Smooth muscle cell (in vitro differentiated cells): ENCODE measurements around the gene AP3S2. TPM values are rescaled to one million over a fixed set of nuclear protein-coding genes. Genes with fewer than 3 reads are reported as not detected.
A peak's percentile ranks its signal among the peaks of the same experiment; 100 is the strongest.
"Not testable (repeated sequence)": the region's sequence is repeated elsewhere in the genome, so short reads cannot be mapped to it uniquely, and the experiment has no call there.

Experiments used
- DNase-seq: peaks from one replicate; lab custom pipeline; 2025; ENCODE audit not compliant: unreplicated experiment; lab: John Stamatoyannopoulos, UW
- H2AFZ ChIP-seq: fragments of 200-600 bp; sonication (generic); 2 replicates; pipeline ENCODE4 v1.6.0; 2016; ENCODE audit warnings: antibody characterized with exemption, low read depth, mild to moderate bottlenecking
- H3F3A ChIP-seq: fragments of 200-600 bp; sonication (generic); 2 replicates; pipeline ENCODE4 v1.6.0; 2017; ENCODE audit warnings: antibody characterized with exemption, low read depth
- H3K27ac ChIP-seq: fragments of 200-600 bp; sonication (generic); 2 replicates; pipeline ENCODE4 v1.5.1; 2016; ENCODE audit warnings: low read depth, mild to moderate bottlenecking
- H3K27me3 ChIP-seq: fragments of 200-600 bp; sonication (generic); 2 replicates; pipeline ENCODE4 v1.6.1; 2016; ENCODE audit warnings: low read depth, mild to moderate bottlenecking
- H3K36me3 ChIP-seq: fragments of 200-600 bp; sonication (generic); 2 replicates; pipeline ENCODE4 v1.5.1; 2016; ENCODE audit warnings: low read depth
- H3K4me1 ChIP-seq: fragments of 200-600 bp; sonication (generic); 2 replicates; pipeline ENCODE4 v1.5.1; 2016; ENCODE audit warnings: low read depth
- H3K4me2 ChIP-seq: fragments of 200-600 bp; sonication (generic); 2 replicates; pipeline ENCODE4 v1.6.0; 2016; ENCODE audit warnings: mild to moderate bottlenecking
- H3K4me3 ChIP-seq: fragments of 200-600 bp; sonication (generic); 2 replicates; pipeline ENCODE4 v1.5.1; 2016; ENCODE audit warnings: mild to moderate bottlenecking
- H3K79me2 ChIP-seq: fragments of 200-600 bp; sonication (generic); 2 replicates; pipeline ENCODE4 v1.6.0; 2016; ENCODE audit warnings: low read depth, mild to moderate bottlenecking
- H3K9ac ChIP-seq: fragments of 200-600 bp; sonication (generic); 2 replicates; pipeline ENCODE4 v1.6.0; 2016; ENCODE audit warnings: low read depth
- H3K9me3 ChIP-seq: fragments of 200-600 bp; sonication (generic); replicated peaks from 2 replicates; pipeline ENCODE4 v1.5.1; 2016; ENCODE audit warnings: low read depth
- H4K20me1 ChIP-seq: fragments of 200-600 bp; sonication (generic); 2 replicates; pipeline ENCODE4 v1.6.0; 2016; ENCODE audit warnings: low read depth
- whole genome bisulfite sequencing: methylation state at CpG from one replicate; pipeline ENCODE4 v1.1.7; 2016; ENCODE audit warnings: low lambda C conversion rate; 5-methylcytosine and 5-hydroxymethylcytosine counted together
- polyA plus RNA-seq: library from polyadenylated mRNA; unstranded; fragments of >200 nt; fragmentation: Nextera tagmentation; extraction: Ambion mirVana; gene quantifications from 2 replicates; pipeline ENCODE4 v1.2.1, GENCODE V29; 2016
- total RNA-seq: library from RNA; depleted of rRNA; stranded (reverse); fragments of >200 nt; gene quantifications from 2 replicates; pipeline ENCODE4 v1.2.3, GENCODE V29; 2014
- TF ChIP-seq, protein P1 (sequence below): fragments of 200-600 bp; sonication (generic); IDR thresholded peaks from 2 replicates; pipeline ENCODE4 v1.5.1; 2017; ENCODE audit warnings: borderline replicate concordance, mild to moderate bottlenecking, antibody characterized with exemption; ENCODE audit not compliant: insufficient read depth, poor library complexity, severe bottlenecking

Gene AP3S2
- total and polyA plus RNA-seq, 2 experiments from 2014 or later, result 9.4 to 55.8 TPM

GRCh38 chr15:89898146-89898545, 4.4 kb upstream of the AP3S2 start:
- Histone ChIP-seq H2AFZ (no peak overlapping the region), H4K20me1 (no peaks in the 10 kb centered on the region), H3K79me2 (peaks cover 3% of the 10 kb centered on the region), H3F3A (no peaks in the 10 kb centered on the region), H3K27ac (no peak overlapping the region), H3K36me3 (no peaks in the 10 kb centered on the region), H3K4me1 (no peaks in the 10 kb centered on the region), H3K9me3 (no peaks in the 10 kb centered on the region), H3K27me3 (no peaks in the 10 kb centered on the region), H3K4me2 (no peak overlapping the region), H3K9ac (no peak overlapping the region), H3K4me3 (no peak overlapping the region)
- TF ChIP-seq, protein P1, sequence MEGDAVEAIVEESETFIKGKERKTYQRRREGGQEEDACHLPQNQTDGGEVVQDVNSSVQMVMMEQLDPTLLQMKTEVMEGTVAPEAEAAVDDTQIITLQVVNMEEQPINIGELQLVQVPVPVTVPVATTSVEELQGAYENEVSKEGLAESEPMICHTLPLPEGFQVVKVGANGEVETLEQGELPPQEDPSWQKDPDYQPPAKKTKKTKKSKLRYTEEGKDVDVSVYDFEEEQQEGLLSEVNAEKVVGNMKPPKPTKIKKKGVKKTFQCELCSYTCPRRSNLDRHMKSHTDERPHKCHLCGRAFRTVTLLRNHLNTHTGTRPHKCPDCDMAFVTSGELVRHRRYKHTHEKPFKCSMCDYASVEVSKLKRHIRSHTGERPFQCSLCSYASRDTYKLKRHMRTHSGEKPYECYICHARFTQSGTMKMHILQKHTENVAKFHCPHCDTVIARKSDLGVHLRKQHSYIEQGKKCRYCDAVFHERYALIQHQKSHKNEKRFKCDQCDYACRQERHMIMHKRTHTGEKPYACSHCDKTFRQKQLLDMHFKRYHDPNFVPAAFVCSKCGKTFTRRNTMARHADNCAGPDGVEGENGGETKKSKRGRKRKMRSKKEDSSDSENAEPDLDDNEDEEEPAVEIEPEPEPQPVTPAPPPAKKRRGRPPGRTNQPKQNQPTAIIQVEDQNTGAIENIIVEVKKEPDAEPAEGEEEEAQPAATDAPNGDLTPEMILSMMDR, result no peak
- no peak for DNase-seq
- 70% methylated on average over 2 of the region's 2 CpGs for WGBS

DNA sequence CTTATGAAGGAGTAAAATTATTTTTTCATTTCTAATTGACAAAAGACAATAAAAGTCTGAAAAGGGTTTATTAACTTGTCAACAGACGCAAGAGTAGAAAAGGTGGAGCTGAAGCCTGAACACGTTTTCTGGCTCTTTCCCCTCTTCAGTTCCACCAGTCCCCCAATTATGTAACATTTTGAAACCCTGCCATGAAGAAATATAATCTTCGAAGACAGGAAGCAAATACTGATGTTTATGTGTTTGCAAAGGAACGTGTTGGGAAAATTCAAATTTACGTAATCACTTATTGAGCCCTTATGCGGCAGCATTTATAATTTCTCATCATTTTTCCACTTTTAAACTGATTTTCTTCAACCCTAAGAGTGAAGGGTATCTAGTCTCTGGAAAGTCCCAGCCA, 767 bp downstream of the AP3S2 start:
- H3F3A ChIP-seq, result no peaks in the 10 kb centered on the region
- peaks cover 36% of the 10 kb centered on the region for H3K79me2 ChIP-seq
- peak overlapping the region; percentile 92 for H3K9ac ChIP-seq
- no peaks in the 10 kb centered on the region for H3K27me3 ChIP-seq
- H3K36me3 ChIP-seq, result no peaks in the 10 kb centered on the region
- peak overlapping the region; percentile 94 for H3K4me2 ChIP-seq
- 54% methylated on average over 6 of the region's 6 CpGs for WGBS
- peaks cover 4% of the 10 kb centered on the region for H4K20me1 ChIP-seq
- H3K9me3 ChIP-seq, result no peaks in the 10 kb centered on the region
- H3K27ac ChIP-seq, result peak overlapping the region; percentile 86
- H3K4me3 ChIP-seq, result peak overlapping the region; percentile 79
- H3K4me1 ChIP-seq, result no peaks in the 10 kb centered on the region
- H2AFZ ChIP-seq, result peak overlapping the region; percentile 89
- no peak for DNase-seq
- TF ChIP-seq, protein P1, result no peak

DNA sequence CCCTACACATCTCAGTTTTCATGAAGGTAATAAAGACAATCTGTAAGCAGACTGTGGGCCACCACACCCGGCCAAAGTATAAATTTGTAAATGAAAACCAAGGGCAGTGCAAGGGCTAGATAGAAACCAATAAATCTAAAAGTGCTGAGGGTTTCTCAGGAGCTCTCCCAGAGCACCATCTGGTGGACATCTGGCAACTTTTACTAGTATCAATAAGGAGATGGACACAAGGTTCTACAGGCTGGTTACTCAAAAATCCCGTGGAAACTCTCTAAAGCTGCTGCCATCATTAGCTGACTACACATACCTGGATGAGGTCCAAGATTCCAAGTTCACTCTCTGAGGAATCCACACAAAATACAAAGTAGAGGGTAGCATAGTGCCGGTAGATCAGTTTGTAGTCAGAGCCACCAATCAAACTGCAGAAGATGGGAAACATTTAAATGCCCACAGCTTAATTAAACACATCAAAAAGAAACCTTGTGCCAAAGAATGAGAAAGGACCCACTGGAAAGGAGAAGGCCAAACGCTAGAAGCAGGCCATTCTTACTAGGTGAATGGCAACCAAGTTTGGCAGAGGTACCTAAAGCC, 5.5 kb downstream of the AP3S2 start:
- Histone ChIP-seq H3K4me3 (no peak overlapping the region), H3K4me2 (no peak overlapping the region), H3K79me2 (peaks cover 35% of the 10 kb centered on the region), H4K20me1 (peaks cover 4% of the 10 kb centered on the region), H3K9me3 (no peaks in the 10 kb centered on the region), H3K9ac (no peak overlapping the region), H3K36me3 (no peaks in the 10 kb centered on the region), H3K27ac (no peak overlapping the region), H3F3A (no peaks in the 10 kb centered on the region), H3K4me1 (no peaks in the 10 kb centered on the region), H3K27me3 (no peaks in the 10 kb centered on the region), H2AFZ (no peak overlapping the region)
- TF ChIP-seq, protein P1, result peak; percentile 20
- 85% methylated on average over 4 of the region's 4 CpGs for WGBS
- DNase-seq, result no peak

DNA sequence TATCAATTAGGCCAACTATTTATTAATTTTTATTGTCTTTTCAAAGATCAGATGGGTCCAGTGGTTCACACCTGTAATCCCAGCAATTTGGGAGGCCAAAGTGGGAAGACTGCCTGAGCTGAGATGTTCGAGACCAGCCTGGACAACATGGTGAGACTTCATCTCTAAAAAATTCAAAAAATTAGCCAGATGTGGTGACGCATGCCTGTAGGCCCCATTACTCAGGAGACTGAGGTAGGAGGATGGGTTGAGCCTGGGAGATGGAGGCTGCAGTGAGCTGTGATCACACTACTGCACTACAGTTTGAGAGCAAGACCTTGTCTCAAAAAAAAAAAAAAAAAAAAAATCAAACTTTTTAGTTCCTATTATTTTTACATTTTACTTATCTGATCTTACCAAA, 8.2 kb downstream of the AP3S2 start:
- Histone ChIP-seq H3K4me3 (no peak overlapping the region), H3K9ac (no peak overlapping the region), H2AFZ (no peak overlapping the region), H3K27me3 (no peaks in the 10 kb centered on the region), H3K27ac (no peak overlapping the region), H4K20me1 (peaks cover 8% of the 10 kb centered on the region), H3K4me1 (no peaks in the 10 kb centered on the region), H3K36me3 (no peaks in the 10 kb centered on the region), H3K79me2 (peaks cover 8% of the 10 kb centered on the region), H3K4me2 (no peak overlapping the region), H3K9me3 (no peaks in the 10 kb centered on the region), H3F3A (no peaks in the 10 kb centered on the region)
- 97% methylated on average over 2 of the region's 2 CpGs for WGBS
- no peak for DNase-seq
- TF ChIP-seq, protein P1, result no peak

- not testable (repeated sequence) for H3K27ac ChIP-seq, H3K4me2 ChIP-seq, H2AFZ ChIP-seq, H3K9me3 ChIP-seq, H3K4me3 ChIP-seq, H3K9ac ChIP-seq, H3K79me2 ChIP-seq, H3F3A ChIP-seq, H3K36me3 ChIP-seq, H4K20me1 ChIP-seq, DNase-seq, H3K4me1 ChIP-seq, H3K27me3 ChIP-seq
- WGBS, result 68% methylated on average over 3 of the region's 3 CpGs
Observed at GRCh38 chr15:89885179-89885578, 8.6 kb downstream of the AP3S2 start.
